SK-N-SH treated with all-trans-retinoic acid at 6 μM for 48 hours (cell line): ENCODE results near the gene KCNK5.

ENCODE experiments used
- ATAC-seq: fragments of 200-7000 bp; cut with Tn5 transposase; 3 replicates; pipeline ENCODE4 v1.9.1; 2020; ENCODE audit warnings: mild to moderate bottlenecking, moderate library complexity
- ARNTL ChIP-seq: fragments of 450-650 bp; formaldehyde crosslinking; IDR thresholded peaks from 2 replicates; pipeline ENCODE4 v1.5.0; 2020; ENCODE audit warnings: low read depth, mild to moderate bottlenecking, moderate library complexity, borderline replicate concordance
- BACH2 ChIP-seq: fragments of 250-450 bp; sonication (Bioruptor Pico); IDR thresholded peaks from 2 replicates; pipeline ENCODE4 v1.9.0; 2021; ENCODE audit warnings: mild to moderate bottlenecking, borderline replicate concordance
- CSDC2 ChIP-seq: fragments of 250-450 bp; sonication (Bioruptor Pico); IDR thresholded peaks from 2 replicates; pipeline ENCODE4 v1.5.0; 2020; ENCODE audit warnings: mild to moderate bottlenecking, moderate library complexity
- ESRRG ChIP-seq: fragments of 250-450 bp; sonication (Bioruptor Pico); IDR thresholded peaks from 2 replicates; pipeline ENCODE4 v1.6.1; 2021; ENCODE audit warnings: mild to moderate bottlenecking
- GLIS3 ChIP-seq: fragments of 250-450 bp; sonication (Bioruptor Pico); IDR thresholded peaks from 2 replicates; pipeline ENCODE4 v1.5.0; 2020; ENCODE audit warnings: mild to moderate bottlenecking, moderate library complexity
- ISL1 ChIP-seq: fragments of 250-450 bp; sonication (Bioruptor Pico); IDR thresholded peaks from 2 replicates; pipeline ENCODE4 v2.1.2; 2022; ENCODE audit warnings: mild to moderate bottlenecking, moderate library complexity
- OSR1 ChIP-seq: fragments of 250-450 bp; sonication (Bioruptor Pico); IDR thresholded peaks from 2 replicates; pipeline ENCODE4 v1.8.0; 2022; ENCODE audit warnings: moderate library complexity, mild to moderate bottlenecking, inconsistent platforms
- RARB ChIP-seq: fragments of 250-450 bp; sonication (Bioruptor Pico); IDR thresholded peaks from 2 replicates; pipeline ENCODE4 v1.8.0; 2021; ENCODE audit warnings: mild to moderate bottlenecking, moderate library complexity
- SNAI2 ChIP-seq: fragments of 250-450 bp; sonication (Bioruptor Pico); IDR thresholded peaks from 2 replicates; pipeline ENCODE4 v1.5.0; 2020; ENCODE audit warnings: mild to moderate bottlenecking, moderate library complexity
- TCF4 ChIP-seq: fragments of 250-450 bp; sonication (Bioruptor Pico); IDR thresholded peaks from 2 replicates; pipeline ENCODE4 v1.8.0; 2021; ENCODE audit warnings: mild to moderate bottlenecking, moderate library complexity, borderline replicate concordance
- TOX ChIP-seq: fragments of 250-450 bp; sonication (Bioruptor Pico); IDR thresholded peaks from 2 replicates; pipeline ENCODE4 v1.8.0; 2021; ENCODE audit warnings: mild to moderate bottlenecking, moderate library complexity, borderline replicate concordance
- ZFP3 ChIP-seq: fragments of 250-450 bp; sonication (Bioruptor Pico); IDR thresholded peaks from 2 replicates; pipeline ENCODE4 v1.5.0; 2020; ENCODE audit warnings: mild to moderate bottlenecking, moderate library complexity
- ZFP30 ChIP-seq: fragments of 450-650 bp; formaldehyde crosslinking; IDR thresholded peaks from 2 replicates; pipeline ENCODE4 v1.5.0; 2022; ENCODE audit warnings: mild to moderate bottlenecking, moderate library complexity
- ZNF565 ChIP-seq: fragments of 450-650 bp; formaldehyde crosslinking; conservative IDR thresholded peaks from 2 replicates; pipeline ENCODE4 v1.5.0; 2020; ENCODE audit warnings: low read depth, mild to moderate bottlenecking, moderate library complexity
- ZNF8 ChIP-seq: fragments of 450-650 bp; formaldehyde crosslinking; IDR thresholded peaks from 2 replicates; pipeline ENCODE4 v1.5.0; 2020; ENCODE audit warnings: mild to moderate bottlenecking, moderate library complexity
- TF ChIP-seq, protein P1 (sequence below): fragments of 250-450 bp; sonication (Bioruptor Pico); IDR thresholded peaks from 2 replicates; pipeline ENCODE4 v1.8.0; 2021; ENCODE audit warnings: low read depth, mild to moderate bottlenecking, moderate library complexity, borderline replicate concordance
- TF ChIP-seq, protein P2 (sequence below): fragments of 250-450 bp; sonication (Bioruptor Pico); IDR thresholded peaks from 2 replicates; pipeline ENCODE4 v1.8.0; 2020; ENCODE audit warnings: mild to moderate bottlenecking, moderate library complexity, borderline replicate concordance
- TF ChIP-seq, protein P3 (sequence below): fragments of 250-450 bp; sonication (Bioruptor Pico); IDR thresholded peaks from 2 replicates; pipeline ENCODE4 v1.5.1; 2021; ENCODE audit warnings: mild to moderate bottlenecking, moderate library complexity
- TF ChIP-seq, protein P4 (sequence below): fragments of 250-450 bp; sonication (Bioruptor Pico); IDR thresholded peaks from 2 replicates; pipeline ENCODE4 v1.5.0; 2020; ENCODE audit warnings: mild to moderate bottlenecking, moderate library complexity
- TF ChIP-seq, protein P5 (sequence below): fragments of 250-450 bp; sonication (Bioruptor Pico); IDR thresholded peaks from 2 replicates; pipeline ENCODE4 v1.5.1; 2020; ENCODE audit warnings: low read depth, mild to moderate bottlenecking, moderate library complexity

The KCNK5 gene

DNA sequence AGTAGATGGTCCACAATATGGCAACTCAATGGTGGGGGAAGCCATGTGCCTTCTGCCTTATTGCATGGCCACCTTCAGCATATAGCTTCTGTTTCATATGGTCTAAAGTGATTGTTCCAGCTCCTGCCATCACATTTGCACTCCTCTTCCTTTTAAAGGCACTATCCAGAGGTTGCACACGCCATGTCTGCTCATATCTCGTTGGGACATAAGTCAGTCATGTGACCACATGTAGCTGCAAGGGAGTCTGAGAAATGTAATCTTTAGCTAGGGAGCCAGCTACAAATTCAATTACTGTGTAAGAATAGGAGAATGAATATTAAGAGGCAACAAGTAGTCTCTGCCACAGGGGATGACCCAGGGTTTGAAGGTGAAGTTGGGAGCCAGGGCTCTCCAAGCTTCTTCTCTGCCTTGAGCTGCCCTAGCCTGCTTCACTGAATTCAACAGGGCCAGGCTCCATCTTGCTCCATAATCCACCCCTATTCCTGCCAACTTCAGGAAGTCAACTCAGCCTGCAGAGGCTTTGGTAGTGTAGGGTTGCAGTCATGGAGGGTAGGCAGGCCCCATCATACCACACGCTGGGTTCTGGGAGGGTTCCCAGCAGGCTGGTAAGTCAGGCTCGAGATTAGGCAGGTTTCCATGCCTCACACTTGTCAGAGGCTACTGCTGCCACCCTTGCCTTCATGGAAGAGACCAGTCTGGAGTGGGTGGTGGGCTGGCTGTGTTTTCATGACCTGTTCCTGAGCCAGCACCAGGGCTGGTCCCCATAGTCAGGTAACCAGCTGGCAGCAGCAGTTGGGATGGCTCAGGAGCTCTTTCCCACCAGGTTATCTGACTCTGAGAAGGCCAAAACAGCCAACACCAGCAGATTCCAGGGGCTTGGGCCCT lies 57.5 kb downstream of the KCNK5 start (continued):
- TF ChIP-seq, protein P1, sequence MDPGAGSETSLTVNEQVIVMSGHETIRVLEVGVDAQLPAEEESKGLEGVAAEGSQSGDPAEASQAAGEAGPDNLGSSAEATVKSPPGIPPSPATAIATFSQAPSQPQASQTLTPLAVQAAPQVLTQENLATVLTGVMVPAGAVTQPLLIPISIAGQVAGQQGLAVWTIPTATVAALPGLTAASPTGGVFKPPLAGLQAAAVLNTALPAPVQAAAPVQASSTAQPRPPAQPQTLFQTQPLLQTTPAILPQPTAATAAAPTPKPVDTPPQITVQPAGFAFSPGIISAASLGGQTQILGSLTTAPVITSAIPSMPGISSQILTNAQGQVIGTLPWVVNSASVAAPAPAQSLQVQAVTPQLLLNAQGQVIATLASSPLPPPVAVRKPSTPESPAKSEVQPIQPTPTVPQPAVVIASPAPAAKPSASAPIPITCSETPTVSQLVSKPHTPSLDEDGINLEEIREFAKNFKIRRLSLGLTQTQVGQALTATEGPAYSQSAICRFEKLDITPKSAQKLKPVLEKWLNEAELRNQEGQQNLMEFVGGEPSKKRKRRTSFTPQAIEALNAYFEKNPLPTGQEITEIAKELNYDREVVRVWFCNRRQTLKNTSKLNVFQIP (CRISPR knock-in tag) = no peak
- TF ChIP-seq, protein P2, sequence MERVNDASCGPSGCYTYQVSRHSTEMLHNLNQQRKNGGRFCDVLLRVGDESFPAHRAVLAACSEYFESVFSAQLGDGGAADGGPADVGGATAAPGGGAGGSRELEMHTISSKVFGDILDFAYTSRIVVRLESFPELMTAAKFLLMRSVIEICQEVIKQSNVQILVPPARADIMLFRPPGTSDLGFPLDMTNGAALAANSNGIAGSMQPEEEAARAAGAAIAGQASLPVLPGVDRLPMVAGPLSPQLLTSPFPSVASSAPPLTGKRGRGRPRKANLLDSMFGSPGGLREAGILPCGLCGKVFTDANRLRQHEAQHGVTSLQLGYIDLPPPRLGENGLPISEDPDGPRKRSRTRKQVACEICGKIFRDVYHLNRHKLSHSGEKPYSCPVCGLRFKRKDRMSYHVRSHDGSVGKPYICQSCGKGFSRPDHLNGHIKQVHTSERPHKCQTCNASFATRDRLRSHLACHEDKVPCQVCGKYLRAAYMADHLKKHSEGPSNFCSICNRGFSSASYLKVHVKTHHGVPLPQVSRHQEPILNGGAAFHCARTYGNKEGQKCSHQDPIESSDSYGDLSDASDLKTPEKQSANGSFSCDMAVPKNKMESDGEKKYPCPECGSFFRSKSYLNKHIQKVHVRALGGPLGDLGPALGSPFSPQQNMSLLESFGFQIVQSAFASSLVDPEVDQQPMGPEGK (CRISPR knock-in tag) = no peak

DNA sequence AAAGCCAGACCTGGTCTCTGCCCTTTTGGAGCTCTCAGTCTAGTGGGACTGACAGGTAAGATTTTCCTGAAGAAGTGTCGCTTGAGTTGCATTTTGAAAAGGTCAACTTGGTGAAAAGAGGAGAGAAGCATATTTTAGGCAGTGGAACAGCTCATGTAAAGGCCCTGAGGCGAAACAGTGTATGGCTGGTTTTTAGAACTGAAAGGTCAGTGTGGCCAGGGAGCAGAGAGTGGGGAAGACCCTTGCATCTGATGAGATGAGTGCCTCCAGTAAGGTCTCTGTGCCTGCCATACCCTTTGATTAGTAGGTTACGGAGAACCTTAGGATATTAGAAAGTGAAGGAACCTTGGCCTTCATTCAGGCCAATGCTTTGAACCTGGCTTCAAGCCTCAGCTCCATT lies 58.4 kb downstream of the KCNK5 start:
- TF ChIP-seq CSDC2 (CRISPR knock-in tag) (no peak), ZFP3 (CRISPR knock-in tag) (no peak), ISL1 (no peak), SNAI2 (no peak), TCF4 (no peak), ZNF565 (CRISPR knock-in tag) (no peak), GLIS3 (CRISPR knock-in tag) (no peak), BACH2 (CRISPR knock-in tag) (no peak), ARNTL (CRISPR knock-in tag) (no peak), ZFP30 (CRISPR knock-in tag) (no peak), ESRRG (CRISPR knock-in tag) (no peak), OSR1 (no peak), RARB (CRISPR knock-in tag) (no peak), ZNF8 (CRISPR knock-in tag) (no peak)
- TF ChIP-seq, protein P1 (CRISPR knock-in tag) = no peak
- TF ChIP-seq, protein P3, sequence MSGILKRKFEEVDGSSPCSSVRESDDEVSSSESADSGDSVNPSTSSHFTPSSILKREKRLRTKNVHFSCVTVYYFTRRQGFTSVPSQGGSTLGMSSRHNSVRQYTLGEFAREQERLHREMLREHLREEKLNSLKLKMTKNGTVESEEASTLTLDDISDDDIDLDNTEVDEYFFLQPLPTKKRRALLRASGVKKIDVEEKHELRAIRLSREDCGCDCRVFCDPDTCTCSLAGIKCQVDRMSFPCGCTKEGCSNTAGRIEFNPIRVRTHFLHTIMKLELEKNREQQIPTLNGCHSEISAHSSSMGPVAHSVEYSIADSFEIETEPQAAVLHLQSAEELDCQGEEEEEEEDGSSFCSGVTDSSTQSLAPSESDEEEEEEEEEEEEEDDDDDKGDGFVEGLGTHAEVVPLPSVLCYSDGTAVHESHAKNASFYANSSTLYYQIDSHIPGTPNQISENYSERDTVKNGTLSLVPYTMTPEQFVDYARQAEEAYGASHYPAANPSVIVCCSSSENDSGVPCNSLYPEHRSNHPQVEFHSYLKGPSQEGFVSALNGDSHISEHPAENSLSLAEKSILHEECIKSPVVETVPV (CRISPR knock-in tag) = no peak
- TF ChIP-seq, protein P4, sequence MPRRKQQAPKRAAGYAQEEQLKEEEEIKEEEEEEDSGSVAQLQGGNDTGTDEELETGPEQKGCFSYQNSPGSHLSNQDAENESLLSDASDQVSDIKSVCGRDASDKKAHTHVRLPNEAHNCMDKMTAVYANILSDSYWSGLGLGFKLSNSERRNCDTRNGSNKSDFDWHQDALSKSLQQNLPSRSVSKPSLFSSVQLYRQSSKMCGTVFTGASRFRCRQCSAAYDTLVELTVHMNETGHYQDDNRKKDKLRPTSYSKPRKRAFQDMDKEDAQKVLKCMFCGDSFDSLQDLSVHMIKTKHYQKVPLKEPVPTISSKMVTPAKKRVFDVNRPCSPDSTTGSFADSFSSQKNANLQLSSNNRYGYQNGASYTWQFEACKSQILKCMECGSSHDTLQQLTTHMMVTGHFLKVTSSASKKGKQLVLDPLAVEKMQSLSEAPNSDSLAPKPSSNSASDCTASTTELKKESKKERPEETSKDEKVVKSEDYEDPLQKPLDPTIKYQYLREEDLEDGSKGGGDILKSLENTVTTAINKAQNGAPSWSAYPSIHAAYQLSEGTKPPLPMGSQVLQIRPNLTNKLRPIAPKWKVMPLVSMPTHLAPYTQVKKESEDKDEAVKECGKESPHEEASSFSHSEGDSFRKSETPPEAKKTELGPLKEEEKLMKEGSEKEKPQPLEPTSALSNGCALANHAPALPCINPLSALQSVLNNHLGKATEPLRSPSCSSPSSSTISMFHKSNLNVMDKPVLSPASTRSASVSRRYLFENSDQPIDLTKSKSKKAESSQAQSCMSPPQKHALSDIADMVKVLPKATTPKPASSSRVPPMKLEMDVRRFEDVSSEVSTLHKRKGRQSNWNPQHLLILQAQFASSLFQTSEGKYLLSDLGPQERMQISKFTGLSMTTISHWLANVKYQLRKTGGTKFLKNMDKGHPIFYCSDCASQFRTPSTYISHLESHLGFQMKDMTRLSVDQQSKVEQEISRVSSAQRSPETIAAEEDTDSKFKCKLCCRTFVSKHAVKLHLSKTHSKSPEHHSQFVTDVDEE (CRISPR knock-in tag) = no peak
- ATAC-seq = no peak

DNA sequence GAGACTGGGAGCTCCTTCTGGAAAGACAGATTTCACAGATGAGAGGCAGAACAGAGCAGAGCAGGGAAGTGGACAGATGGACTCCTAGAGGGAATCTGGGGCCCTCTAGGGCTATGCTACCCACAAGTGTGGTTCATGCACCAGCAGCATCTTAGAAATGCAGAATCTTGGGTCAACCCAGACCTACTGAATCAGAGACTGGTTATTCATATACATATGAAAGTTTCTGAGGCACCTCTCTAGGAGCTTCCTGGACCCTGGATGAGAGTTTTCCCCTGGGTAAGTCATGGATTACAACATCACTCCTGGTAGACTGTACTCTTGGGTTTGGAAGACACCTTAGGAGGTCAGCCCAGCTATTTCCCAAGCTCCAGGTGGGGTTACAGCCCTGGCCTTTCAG lies 58.9 kb downstream of the KCNK5 start:
- no peak for ATAC-seq
- TF ChIP-seq OSR1 = no peak
- TF ChIP-seq, protein P1 (CRISPR knock-in tag) = no peak
- no peak for TF ChIP-seq ZFP30 (CRISPR knock-in tag)
- TF ChIP-seq GLIS3 (CRISPR knock-in tag) = no peak
- TF ChIP-seq ZNF8 (CRISPR knock-in tag) = no peak
- TF ChIP-seq, protein P3 (CRISPR knock-in tag) = no peak
- TF ChIP-seq TOX (CRISPR knock-in tag) = no peak
- TF ChIP-seq, protein P2 (CRISPR knock-in tag) = no peak
- no peak for TF ChIP-seq ZFP3 (CRISPR knock-in tag)
- no peak for TF ChIP-seq RARB (CRISPR knock-in tag)
- TF ChIP-seq, protein P5, sequence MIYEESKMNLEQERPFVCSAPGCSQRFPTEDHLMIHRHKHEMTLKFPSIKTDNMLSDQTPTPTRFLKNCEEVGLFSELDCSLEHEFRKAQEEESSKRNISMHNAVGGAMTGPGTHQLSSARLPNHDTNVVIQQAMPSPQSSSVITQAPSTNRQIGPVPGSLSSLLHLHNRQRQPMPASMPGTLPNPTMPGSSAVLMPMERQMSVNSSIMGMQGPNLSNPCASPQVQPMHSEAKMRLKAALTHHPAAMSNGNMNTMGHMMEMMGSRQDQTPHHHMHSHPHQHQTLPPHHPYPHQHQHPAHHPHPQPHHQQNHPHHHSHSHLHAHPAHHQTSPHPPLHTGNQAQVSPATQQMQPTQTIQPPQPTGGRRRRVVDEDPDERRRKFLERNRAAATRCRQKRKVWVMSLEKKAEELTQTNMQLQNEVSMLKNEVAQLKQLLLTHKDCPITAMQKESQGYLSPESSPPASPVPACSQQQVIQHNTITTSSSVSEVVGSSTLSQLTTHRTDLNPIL (CRISPR knock-in tag) = no peak
